Ovary (tissue), 9 donors: ENCODE results near the gene ZNF524. TPM values are rescaled to one million over a fixed set of nuclear protein-coding genes. Genes with fewer than 3 reads are reported as not detected.

Experiments used
- DNase-seq, 5 donors: peaks; one replicate each; pipeline ENCODE4 v3.0.0-alpha.2; 2019 to 2020
- H3K27ac ChIP-seq, 2 donors: fragments of 200-600 bp; one replicate each; pipeline versions ENCODE4 v1.5.1 to v1.8.0; 2019 to 2022
- H3K27me3 ChIP-seq: fragments of 200-600 bp; one replicate; pipeline ENCODE4 v1.8.0; 2022
- H3K36me3 ChIP-seq: fragments of 200-600 bp; sonication (generic); one replicate; pipeline ENCODE4 v1.5.1; 2019
- H3K4me1 ChIP-seq: one replicate; pipeline ENCODE4 v1.8.1; 2013; ENCODE audit warnings: mild to moderate bottlenecking, moderate library complexity; ENCODE audit not compliant: insufficient read depth
- H3K4me3 ChIP-seq: fragments of 200-600 bp; sonication (generic); one replicate; pipeline ENCODE4 v1.5.1; 2017
- H3K9me3 ChIP-seq, 2 donors: fragments of 200-600 bp in 1 of 2; sonication (generic) in 1 of 2; one replicate each; pipeline versions ENCODE4 v1.5.1 to v1.8.1; 2013 to 2019; ENCODE audit warnings: mild to moderate bottlenecking in 1 of 2, moderate library complexity in 1 of 2
- CTCF ChIP-seq, 3 donors: fragments of 450-650 bp in 2 of 3; fragments of 200-600 bp in 1 of 3; IDR thresholded peaks; one replicate each; pipeline versions ENCODE4 v1.5.1 to v1.8.0; 2016 to 2022; ENCODE audit warnings: antibody characterized with exemption in 3 of 3, mild to moderate bottlenecking in 1 of 3
- EP300 ChIP-seq: sonication (generic); formaldehyde crosslinking; IDR thresholded peaks from one replicate; pipeline ENCODE4 v1.6.1; 2017; ENCODE audit warnings: antibody characterized with exemption
- POLR2A ChIP-seq: fragments of 450-650 bp; IDR thresholded peaks from one replicate; pipeline ENCODE4 v1.6.1; 2017; ENCODE audit warnings: antibody characterized with exemption, mild to moderate bottlenecking, moderate library complexity
- WGBS, 3 donors: extraction: QIAGEN DNeasy Blood & Tissue Kit in 1 of 3; methylation state at CpG; one replicate each; pipeline versions ENCODE4 v1.1.5 to v1.1.7; 2013 to 2017; 5-methylcytosine and 5-hydroxymethylcytosine counted together
- intact Hi-C, 4 donors: fragments of 100-400 bp; cut with DNase I; formaldehyde crosslinking; loops; one replicate each; pipeline versions ENCODE4 v1.11.0 to v1.15.1; 2022 to 2023
- polyA plus RNA-seq, 2 donors: library from polyadenylated mRNA; stranded (reverse); fragments of 200-250 nt in 1 of 2; fragments of 350-450 nt in 1 of 2; fragmentation: Illumina TruSeq in 1 of 2; extraction: RNeasy Lipid Tissue Mini Kit (QIAGEN cat#74804) in 1 of 2; gene quantifications; one replicate each; pipeline ENCODE4 v1.2.3, GENCODE V29; 2013 to 2014
- total RNA-seq, 7 donors: library from RNA; depleted of rRNA in 2 of 7; stranded (reverse); fragments of >200 nt in 2 of 7; fragmentation: NEBNext Ultra II Directional in 3 of 7; extraction: Animal tissue kit (Norgen Biotek cat#: 25700) in 3 of 7; gene quantifications; one replicate each; pipeline versions ENCODE4 v1.1.0 to v1.2.4, GENCODE V29; 2016 to 2023
- donor health status: DM: no; HTN: no; CAD: no; lungs with moderate emphysema.
- donor health status: DM: no; HTN: no; CAD: no.
- donor health status: Bipolar disorder and iron deficiency.
- donor health status: DM: yes; HTN: yes; CAD: no.
- donor health status: DM: no; HTN: no; CAD: no.
- donor health status: DM: yes; HTN: yes; CAD: no.

The ZNF524 gene
- total and polyA plus RNA-seq, 9 donors, result 0.15 to 28.0 (median 17.8) TPM

GRCh38 chr19:55624109-55625003 lies 24.3 kb downstream of the ZNF524 start, which contains the start of gene ZNF784:
ZNF784 (minus strand) TSS chr19:55624566; CDS start chr19:55624561, 5 bp downstream.
- peak within 1 kb of the TSS; percentile 60 for H3K4me3 ChIP-seq
- intact Hi-C loops, result loop anchor here in 1 of 4 donors (5.0 kb wide), 1 partner anchor 107 kb away; no protein-coding TSS in a partner anchor
- H3K27ac ChIP-seq, result peak within 1 kb of the TSS; percentile 90 to 91
- no peaks in the 10 kb centered on the region for H3K9me3 ChIP-seq
- DNase-seq, result peak; percentile 92 to 96 (median 95)
- H3K36me3 ChIP-seq, result no peaks in the 10 kb centered on the region
- TF ChIP-seq EP300, result no peak
- TF ChIP-seq POLR2A, result peak; percentile 79
- TF ChIP-seq CTCF (IDR thresholded peaks at IDR 0.05), result no peak
- WGBS, 3 donors, result 1% methylated on average over 41 to 56 of the region's 56 CpGs
- H3K27me3 ChIP-seq, result no peaks in the 10 kb centered on the region
- H3K4me1 ChIP-seq, result peaks cover 4% of the 10 kb centered on the region

- Histone ChIP-seq H3K4me1 (peaks cover 4% of the 10 kb centered on the region), H3K27me3 (no peaks in the 10 kb centered on the region), H3K4me3 (peak overlapping the region; percentile 60), H3K9me3 (no peaks in the 10 kb centered on the region), H3K27ac (peak overlapping the region in 1 of 2 donors; percentile 90), H3K36me3 (no peaks in the 10 kb centered on the region)
- peak in 1 of 5 donors; percentile 45 for DNase-seq
- TF ChIP-seq EP300, result no peak
- no peak for TF ChIP-seq POLR2A
- no peak for TF ChIP-seq CTCF (IDR thresholded peaks at IDR 0.05)
- intact Hi-C loops, result no loop called here
- WGBS, 3 donors, result 14 to 24% (median 19%) methylated on average over 11 of the region's 11 CpGs
These were observed 24.9 kb downstream of the ZNF524 start for GRCh38 chr19:55625004-55625326.

- WGBS, 3 donors, result 82 to 87% (median 85%) methylated on average over 11 of the region's 11 CpGs
- H3K36me3 ChIP-seq, result no peaks in the 10 kb centered on the region
- intact Hi-C loops, result no loop called here
These were observed 26.3 kb downstream of the ZNF524 start for GRCh38 chr19:55626350-55626749.

GRCh38 chr19:55632463-55632834 lies 32.4 kb downstream of the ZNF524 start:
- 18 to 27% (median 22%) methylated on average over 3 of the region's 3 CpGs for WGBS, 3 donors
- TF ChIP-seq CTCF (IDR thresholded peaks at IDR 0.05) (peak; percentile 77 to 90 (median 79)), EP300 (no peak), POLR2A (no peak)
- intact Hi-C loops, result loop anchor here in 2 of 4 donors (5.0 to 10.0 kb wide), 2 partner anchors 115 to 518 kb away; partner anchors contain the start of gene PPP1R12C (in 1 of the 2)
- Histone ChIP-seq H3K27me3 (no peaks in the 10 kb centered on the region), H3K9me3 (no peaks in the 10 kb centered on the region), H3K27ac (no peak overlapping the region), H3K36me3 (no peaks in the 10 kb centered on the region), H3K4me1 (peaks cover 10% of the 10 kb centered on the region), H3K4me3 (no peak overlapping the region)
- DNase-seq, result peak; percentile 63 to 93 (median 81)

More at GRCh38 chr19:55626350-55626749, 26.3 kb downstream of the ZNF524 start:
- Histone ChIP-seq H3K4me1 (peaks cover 4% of the 10 kb centered on the region), H3K27ac (no peak overlapping the region), H3K9me3 (no peaks in the 10 kb centered on the region), H3K27me3 (no peaks in the 10 kb centered on the region), H3K4me3 (no peak overlapping the region)
- TF ChIP-seq EP300, result no peak
- TF ChIP-seq CTCF (IDR thresholded peaks at IDR 0.05), result no peak
- no peak for TF ChIP-seq POLR2A
- no peak for DNase-seq
